IPS-18a (cell line): ENCODE measurements around the gene TRAF2.

Experiments used
- H3K27ac ChIP-seq: one replicate; pipeline ENCODE4 v1.5.1; 2013; ENCODE audit warnings: low read length
- H3K27me3 ChIP-seq: one replicate; pipeline ENCODE4 v1.6.1; 2013; ENCODE audit warnings: mild to moderate bottlenecking, low read length; ENCODE audit not compliant: control insufficient read depth, insufficient read depth
- H3K36me3 ChIP-seq: one replicate; pipeline ENCODE4 v1.6.1; 2013; ENCODE audit warnings: low read depth, low read length; ENCODE audit not compliant: control insufficient read depth
- H3K4me1 ChIP-seq: one replicate; pipeline ENCODE4 v1.6.1; 2013; ENCODE audit warnings: low read depth, low read length; ENCODE audit not compliant: control insufficient read depth
- H3K4me3 ChIP-seq: one replicate; pipeline ENCODE4 v1.5.1; 2013; ENCODE audit warnings: low read length
- H3K9ac ChIP-seq: one replicate; pipeline ENCODE4 v1.6.1; 2013; ENCODE audit warnings: mild to moderate bottlenecking, low read length, moderate library complexity
- H3K9me3 ChIP-seq: one replicate; pipeline ENCODE4 v1.6.1; 2013; ENCODE audit warnings: low read depth, low read length; ENCODE audit not compliant: control insufficient read depth

TRAF2 gene

GRCh38 chr9:136954270-136955083 lies 68.2 kb downstream of the TRAF2 start:
- H3K4me3 ChIP-seq = no peak overlapping the region
- H3K27me3 ChIP-seq = no peaks in the 10 kb centered on the region
- no peaks in the 10 kb centered on the region for H3K9me3 ChIP-seq
- no peak overlapping the region for H3K9ac ChIP-seq
- H3K4me1 ChIP-seq = peaks cover 5% of the 10 kb centered on the region
- no peak overlapping the region for H3K27ac ChIP-seq
- no peaks in the 10 kb centered on the region for H3K36me3 ChIP-seq

GRCh38 chr9:136955202-136955942 lies 69.1 kb downstream of the TRAF2 start:
- no peaks in the 10 kb centered on the region for H3K27me3 ChIP-seq
- H3K9me3 ChIP-seq = no peaks in the 10 kb centered on the region
- no peak overlapping the region for H3K27ac ChIP-seq
- no peak overlapping the region for H3K9ac ChIP-seq
- no peak overlapping the region for H3K4me3 ChIP-seq
- no peaks in the 10 kb centered on the region for H3K36me3 ChIP-seq
- peaks cover 3% of the 10 kb centered on the region for H3K4me1 ChIP-seq

GRCh38 chr9:136955943-136956335 lies 69.6 kb downstream of the TRAF2 start:
- Histone ChIP-seq H3K4me1 (no peaks in the 10 kb centered on the region), H3K9ac (no peak overlapping the region), H3K27ac (no peak overlapping the region), H3K27me3 (no peaks in the 10 kb centered on the region), H3K36me3 (no peaks in the 10 kb centered on the region), H3K9me3 (no peaks in the 10 kb centered on the region), H3K4me3 (no peak overlapping the region)

- no peaks in the 10 kb centered on the region for H3K27me3 ChIP-seq
- no peak overlapping the region for H3K9ac ChIP-seq
- H3K27ac ChIP-seq = no peak overlapping the region
- H3K4me3 ChIP-seq = no peak overlapping the region
- H3K4me1 ChIP-seq = no peaks in the 10 kb centered on the region
- no peaks in the 10 kb centered on the region for H3K9me3 ChIP-seq
- no peaks in the 10 kb centered on the region for H3K36me3 ChIP-seq
Measured at GRCh38 chr9:136956604-136957003, 70.3 kb downstream of the TRAF2 start.

GRCh38 chr9:136957461-136957860 lies 71.1 kb downstream of the TRAF2 start:
- Histone ChIP-seq H3K9me3 (no peaks in the 10 kb centered on the region), H3K27me3 (no peaks in the 10 kb centered on the region), H3K4me3 (no peak overlapping the region), H3K4me1 (no peaks in the 10 kb centered on the region), H3K36me3 (no peaks in the 10 kb centered on the region), H3K27ac (no peak overlapping the region), H3K9ac (no peak overlapping the region)

- Histone ChIP-seq H3K27ac (no peak overlapping the region), H3K4me3 (no peak overlapping the region), H3K4me1 (no peaks in the 10 kb centered on the region), H3K36me3 (no peaks in the 10 kb centered on the region), H3K9ac (no peak overlapping the region), H3K9me3 (no peaks in the 10 kb centered on the region), H3K27me3 (no peaks in the 10 kb centered on the region)
Measured at GRCh38 chr9:136957901-136958300, 71.6 kb downstream of the TRAF2 start.

GRCh38 chr9:136958473-136958872 lies 72.2 kb downstream of the TRAF2 start:
- Histone ChIP-seq H3K27ac (no peak overlapping the region), H3K4me1 (no peaks in the 10 kb centered on the region), H3K4me3 (no peak overlapping the region), H3K9ac (no peak overlapping the region), H3K9me3 (no peaks in the 10 kb centered on the region), H3K27me3 (no peaks in the 10 kb centered on the region), H3K36me3 (no peaks in the 10 kb centered on the region)

GRCh38 chr9:136958898-136959850 lies 72.9 kb downstream of the TRAF2 start:
- no peaks in the 10 kb centered on the region for H3K4me1 ChIP-seq
- no peak overlapping the region for H3K9ac ChIP-seq
- H3K27me3 ChIP-seq = no peaks in the 10 kb centered on the region
- H3K4me3 ChIP-seq = no peak overlapping the region
- no peaks in the 10 kb centered on the region for H3K36me3 ChIP-seq
- H3K9me3 ChIP-seq = no peaks in the 10 kb centered on the region
- H3K27ac ChIP-seq = no peak overlapping the region

GRCh38 chr9:136960212-136960937 lies 74.1 kb downstream of the TRAF2 start:
- Histone ChIP-seq H3K4me1 (no peaks in the 10 kb centered on the region), H3K36me3 (no peaks in the 10 kb centered on the region), H3K9me3 (no peaks in the 10 kb centered on the region), H3K4me3 (no peak overlapping the region), H3K9ac (no peak overlapping the region), H3K27ac (no peak overlapping the region), H3K27me3 (no peaks in the 10 kb centered on the region)

- Histone ChIP-seq H3K9me3 (no peaks in the 10 kb centered on the region), H3K9ac (no peak overlapping the region), H3K27me3 (no peaks in the 10 kb centered on the region), H3K36me3 (no peaks in the 10 kb centered on the region), H3K27ac (no peak overlapping the region), H3K4me3 (no peak overlapping the region), H3K4me1 (no peaks in the 10 kb centered on the region)
Measured at GRCh38 chr9:136960938-136961275, 74.6 kb downstream of the TRAF2 start.
